GM12891 (cell line): ENCODE data around the gene FGF14.

ENCODE experiments used
- DNase-seq: peaks from one replicate; pipeline ENCODE4 v3.0.0; 2011; ENCODE audit warnings: low spot score; ENCODE audit not compliant: insufficient read length
- FAIRE-seq: peaks from 2 replicates; lab custom pipeline; 2011; peaks lifted over from hg19 to GRCh38; lab: Jason Lieb, UNC
- PAX5 ChIP-seq: IDR thresholded peaks from 2 replicates; pipeline ENCODE4 v1.6.1; 2011; ENCODE audit warnings: low read length, moderate library complexity, mild to moderate bottlenecking; ENCODE audit not compliant: insufficient read depth, severe bottlenecking
- POLR2A ChIP-seq: IDR thresholded peaks from 2 replicates; pipeline ENCODE4 v1.6.1; 2011; ENCODE audit warnings: low read depth, low read length, control low read depth
- POLR2AphosphoS5 ChIP-seq: IDR thresholded peaks from 2 replicates; pipeline ENCODE4 v1.6.1; 2011; ENCODE audit warnings: low read depth, low read length, control low read depth
- POU2F2 ChIP-seq: IDR thresholded peaks from 2 replicates; pipeline ENCODE4 v1.6.1; 2011; ENCODE audit warnings: low read depth, mild to moderate bottlenecking, control low read depth, low read length, moderate library complexity
- SPI1 ChIP-seq: IDR thresholded peaks from 2 replicates; pipeline ENCODE4 v1.6.1; 2011; ENCODE audit warnings: low read depth, low read length, control low read depth
- TAF1 ChIP-seq: IDR thresholded peaks from 2 replicates; pipeline ENCODE4 v1.6.1; 2011; ENCODE audit warnings: low read depth, low read length, control low read depth

The FGF14 gene

GRCh38 chr13:102318233-102318632, 83.6 kb downstream of the FGF14 start:
- no peak for FAIRE-seq

GRCh38 chr13:102317593-102317992, 84.3 kb downstream of the FGF14 start:
- DNase-seq (no peak), FAIRE-seq (no peak)
- no peak for TF ChIP-seq PAX5
- TF ChIP-seq POLR2AphosphoS5 = no peak
- TF ChIP-seq POLR2A = no peak
- no peak for TF ChIP-seq SPI1
- no peak for TF ChIP-seq POU2F2
- no peak for TF ChIP-seq TAF1

More at GRCh38 chr13:102318233-102318632, 83.6 kb downstream of the FGF14 start:
- no peak for TF ChIP-seq POLR2A
- no peak for TF ChIP-seq POU2F2
- no peak for TF ChIP-seq POLR2AphosphoS5
- TF ChIP-seq PAX5 = no peak
- TF ChIP-seq TAF1 = no peak
- TF ChIP-seq SPI1 = no peak
- DNase-seq = no peak

GRCh38 chr13:102316732-102317131, 85.1 kb downstream of the FGF14 start:
- DNase-seq (no peak), FAIRE-seq (no peak)
- TF ChIP-seq POLR2A = no peak
- no peak for TF ChIP-seq PAX5
- TF ChIP-seq POU2F2 = no peak
- TF ChIP-seq SPI1 = no peak
- no peak for TF ChIP-seq POLR2AphosphoS5
- no peak for TF ChIP-seq TAF1

- TF ChIP-seq SPI1 (no peak), TAF1 (no peak), PAX5 (no peak), POLR2AphosphoS5 (no peak), POU2F2 (no peak), POLR2A (no peak)
These were observed 89.0 kb downstream of the FGF14 start for GRCh38 chr13:102312841-102313240.

GRCh38 chr13:102311901-102312300, 89.9 kb downstream of the FGF14 start:
- FAIRE-seq = no peak
- DNase-seq = no peak
- TF ChIP-seq TAF1 = no peak
- TF ChIP-seq SPI1 = peak; percentile 91

More at GRCh38 chr13:102312841-102313240, 89.0 kb downstream of the FGF14 start:
- no peak for FAIRE-seq
- no peak for DNase-seq

GRCh38 chr13:102311419-102311796, 90.4 kb downstream of the FGF14 start:
- DNase-seq (no peak), FAIRE-seq (no peak)
- TF ChIP-seq POLR2A (no peak), TAF1 (no peak), POLR2AphosphoS5 (no peak), SPI1 (no peak), PAX5 (no peak), POU2F2 (no peak)

- DNase-seq (no peak), FAIRE-seq (no peak)
- TF ChIP-seq POLR2AphosphoS5 = no peak
- TF ChIP-seq POLR2A = no peak
- no peak for TF ChIP-seq SPI1
- no peak for TF ChIP-seq PAX5
- TF ChIP-seq POU2F2 = no peak
- no peak for TF ChIP-seq TAF1
These were observed 91.0 kb downstream of the FGF14 start for GRCh38 chr13:102310691-102311418.

GRCh38 chr13:102309110-102309509, 92.7 kb downstream of the FGF14 start:
- TF ChIP-seq POU2F2 (no peak), PAX5 (no peak), SPI1 (no peak), POLR2AphosphoS5 (no peak), POLR2A (no peak), TAF1 (no peak)
- no peak for DNase-seq
- FAIRE-seq = no peak

- FAIRE-seq (no peak), DNase-seq (no peak)
- TF ChIP-seq PAX5 (no peak), SPI1 (no peak), TAF1 (no peak), POLR2AphosphoS5 (no peak), POLR2A (no peak)
These were observed 99.3 kb downstream of the FGF14 start for GRCh38 chr13:102302534-102302933.

- DNase-seq = no peak
- FAIRE-seq = no peak
- TF ChIP-seq POLR2AphosphoS5 (no peak), PAX5 (no peak), POU2F2 (no peak), TAF1 (no peak), POLR2A (no peak), SPI1 (no peak)
These were observed 101.5 kb downstream of the FGF14 start for GRCh38 chr13:102300379-102300778.
